ENCODE results near the gene DAG1. TPM values are rescaled to one million over a fixed set of nuclear protein-coding genes. Genes with fewer than 3 reads are reported as not detected.

The DAG1 gene
- polyA plus RNA-seq, 1 donor (not counting 4 experiments of a cell fraction or from before 2014, with no cell fraction given), result 22.0 TPM

DNA sequence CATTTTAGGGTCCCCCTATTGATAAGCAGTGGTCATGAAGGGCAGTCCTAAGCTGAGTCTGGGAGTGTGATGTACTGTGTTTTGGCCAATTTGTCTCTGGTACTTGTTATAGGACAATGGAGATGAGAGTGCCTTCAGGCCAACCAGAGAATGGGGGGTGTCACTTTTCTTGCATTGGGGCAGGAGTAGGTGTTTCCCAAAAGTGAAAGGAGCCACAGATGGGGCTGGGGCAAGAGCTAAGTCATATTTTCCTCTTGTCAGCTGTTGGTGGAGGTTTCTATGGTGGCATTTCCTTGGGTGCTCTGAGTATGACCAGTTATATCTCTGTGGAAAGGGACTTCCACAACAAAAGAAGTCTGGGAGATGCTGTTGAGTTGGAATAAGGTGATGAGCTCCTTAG lies 59.5 kb downstream of the DAG1 start:
- no peak overlapping the region for H2AFZ ChIP-seq (ENCODE audit: control insufficient read depth, low read length)
- H3K9me3 ChIP-seq (ENCODE audit: control insufficient read depth, low read depth, low read length), result no peaks in the 10 kb centered on the region
- H3K9me1 ChIP-seq (ENCODE audit: control insufficient read depth, extremely low read depth, insufficient read depth, low read length), result peaks cover 2% of the 10 kb centered on the region
- DNase-seq (ENCODE audit: low read depth, low spot score), result no peak
- peaks cover 7% of the 10 kb centered on the region for H3K4me1 ChIP-seq (ENCODE audit: control insufficient read depth, extremely low read depth, insufficient read depth, low read length)
- no peaks in the 10 kb centered on the region for H3K27me3 ChIP-seq (ENCODE audit: control insufficient read depth, extremely low read depth, insufficient read depth, low read length)
- TF ChIP-seq, protein P1, sequence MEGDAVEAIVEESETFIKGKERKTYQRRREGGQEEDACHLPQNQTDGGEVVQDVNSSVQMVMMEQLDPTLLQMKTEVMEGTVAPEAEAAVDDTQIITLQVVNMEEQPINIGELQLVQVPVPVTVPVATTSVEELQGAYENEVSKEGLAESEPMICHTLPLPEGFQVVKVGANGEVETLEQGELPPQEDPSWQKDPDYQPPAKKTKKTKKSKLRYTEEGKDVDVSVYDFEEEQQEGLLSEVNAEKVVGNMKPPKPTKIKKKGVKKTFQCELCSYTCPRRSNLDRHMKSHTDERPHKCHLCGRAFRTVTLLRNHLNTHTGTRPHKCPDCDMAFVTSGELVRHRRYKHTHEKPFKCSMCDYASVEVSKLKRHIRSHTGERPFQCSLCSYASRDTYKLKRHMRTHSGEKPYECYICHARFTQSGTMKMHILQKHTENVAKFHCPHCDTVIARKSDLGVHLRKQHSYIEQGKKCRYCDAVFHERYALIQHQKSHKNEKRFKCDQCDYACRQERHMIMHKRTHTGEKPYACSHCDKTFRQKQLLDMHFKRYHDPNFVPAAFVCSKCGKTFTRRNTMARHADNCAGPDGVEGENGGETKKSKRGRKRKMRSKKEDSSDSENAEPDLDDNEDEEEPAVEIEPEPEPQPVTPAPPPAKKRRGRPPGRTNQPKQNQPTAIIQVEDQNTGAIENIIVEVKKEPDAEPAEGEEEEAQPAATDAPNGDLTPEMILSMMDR (optimal IDR thresholded peaks at IDR 0.05 in 1 of 3, IDR thresholded peaks at IDR 0.05 in 1 of 3, conservative IDR thresholded peaks at IDR 0.05 in 1 of 3; ENCODE audit: extremely low read depth in 1 of 3, insufficient read depth in 2 of 3, low read length in 3 of 3), result no peak
- no peak for TF ChIP-seq EZH2 (IDR thresholded peaks at IDR 0.05; ENCODE audit: low read length)
- H4K20me1 ChIP-seq (ENCODE audit: control insufficient read depth, extremely low read depth, insufficient read depth, low read length), result no peaks in the 10 kb centered on the region
- H3K36me3 ChIP-seq (ENCODE audit: control insufficient read depth in 2 of 2, extremely low read depth in 1 of 2, insufficient read depth in 2 of 2, low read length in 2 of 2), result peaks cover 15 to 19% of the 10 kb centered on the region in 2 experiments
- dilution Hi-C loops (cut with MboI; ENCODE audit: extremely low pct_ligation_motif_present, low sequenced_read_pairs), result no loop called here
- no peak overlapping the region for H3K27ac ChIP-seq (ENCODE audit: control insufficient read depth, insufficient read depth, low read length)
- no peaks in the 10 kb centered on the region for H3K79me2 ChIP-seq (ENCODE audit: control insufficient read depth, insufficient read depth, low read length)
- FAIRE-seq, result no peak
- no peak overlapping the region for H3K9ac ChIP-seq (ENCODE audit: control insufficient read depth, extremely low read depth, insufficient read depth, low read length)
- H3K4me2 ChIP-seq (ENCODE audit: control insufficient read depth, extremely low read depth, insufficient read depth, low read depth, low read length), result no peak overlapping the region
- H3K4me3 ChIP-seq (ENCODE audit: control insufficient read depth in 2 of 3, extremely low read depth in 1 of 3, insufficient read depth in 2 of 3, low read depth in 1 of 3, low read length in 3 of 3), result no peak overlapping the region

DNA sequence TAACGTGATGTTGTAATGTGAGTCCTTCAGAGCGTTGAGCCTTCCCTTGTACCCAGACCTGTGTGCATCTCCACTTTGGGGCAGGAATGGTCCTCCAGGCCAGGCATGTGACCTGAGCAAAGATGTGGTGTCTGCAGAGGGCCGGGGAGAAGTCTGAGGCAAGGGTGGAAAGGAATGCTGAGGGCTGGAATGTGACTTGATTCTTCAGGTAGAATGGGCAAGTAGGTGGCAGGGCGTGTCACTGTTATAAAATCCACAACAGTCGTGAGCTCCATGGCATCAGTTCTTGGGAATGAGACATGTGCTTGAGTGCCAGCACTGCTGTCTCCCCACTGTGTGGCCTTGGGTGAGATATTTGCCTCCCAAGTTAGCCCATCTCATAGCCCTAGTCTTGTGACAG lies 60.2 kb downstream of the DAG1 start:
- Histone ChIP-seq H3K9me3 (ENCODE audit: control insufficient read depth, low read depth, low read length) (no peaks in the 10 kb centered on the region), H3K9ac (ENCODE audit: control insufficient read depth, extremely low read depth, insufficient read depth, low read length) (no peak overlapping the region), H3K27me3 (ENCODE audit: control insufficient read depth, extremely low read depth, insufficient read depth, low read length) (no peaks in the 10 kb centered on the region), H3K4me1 (ENCODE audit: control insufficient read depth, extremely low read depth, insufficient read depth, low read length) (peaks cover under 1% of the 10 kb centered on the region), H2AFZ (ENCODE audit: control insufficient read depth, low read length) (no peak overlapping the region), H4K20me1 (ENCODE audit: control insufficient read depth, extremely low read depth, insufficient read depth, low read length) (no peaks in the 10 kb centered on the region), H3K36me3 (ENCODE audit: control insufficient read depth in 2 of 2, extremely low read depth in 1 of 2, insufficient read depth in 2 of 2, low read length in 2 of 2) (peaks cover 16 to 19% of the 10 kb centered on the region in 2 experiments), H3K4me3 (ENCODE audit: control insufficient read depth in 2 of 3, extremely low read depth in 1 of 3, insufficient read depth in 2 of 3, low read depth in 1 of 3, low read length in 3 of 3) (no peak overlapping the region), H3K9me1 (ENCODE audit: control insufficient read depth, extremely low read depth, insufficient read depth, low read length) (peaks cover 2% of the 10 kb centered on the region), H3K27ac (ENCODE audit: control insufficient read depth, insufficient read depth, low read length) (no peak overlapping the region), H3K79me2 (ENCODE audit: control insufficient read depth, insufficient read depth, low read length) (no peaks in the 10 kb centered on the region), H3K4me2 (ENCODE audit: control insufficient read depth, extremely low read depth, insufficient read depth, low read depth, low read length) (no peak overlapping the region)
- no peak for DNase-seq (ENCODE audit: low read depth, low spot score)
- peak; percentile 49 for FAIRE-seq
- dilution Hi-C loops (cut with MboI; ENCODE audit: extremely low pct_ligation_motif_present, low sequenced_read_pairs), result no loop called here
- TF ChIP-seq EZH2 (IDR thresholded peaks at IDR 0.05; ENCODE audit: low read length), result no peak
- TF ChIP-seq, protein P1 (optimal IDR thresholded peaks at IDR 0.05 in 1 of 3, IDR thresholded peaks at IDR 0.05 in 1 of 3, conservative IDR thresholded peaks at IDR 0.05 in 1 of 3; ENCODE audit: extremely low read depth in 1 of 3, insufficient read depth in 2 of 3, low read length in 3 of 3), result no peak

Measured in keratinocyte (primary cell).